Fibroblast of skin of scalp (primary cell): ENCODE results near the gene KRT17.
"Not testable (repeated sequence)": the region's sequence is repeated elsewhere in the genome, so short reads cannot be mapped to it uniquely, and the experiment has no call there.

ENCODE experiments used
- DNase-seq: peaks from one replicate; pipeline ENCODE4 v3.0.0-alpha.2; 2013

KRT17 gene

GRCh38 chr17:41653892-41654677 is 29.7 kb upstream of the KRT17 start:
- no peak for DNase-seq

- DNase-seq = no peak
Observed at GRCh38 chr17:41653421-41653820, 29.0 kb upstream of the KRT17 start.

GRCh38 chr17:41652461-41652970 is 28.1 kb upstream of the KRT17 start:
- no peak for DNase-seq

GRCh38 chr17:41651625-41652460 is 27.5 kb upstream of the KRT17 start:
- DNase-seq = peak; percentile 22

- DNase-seq = no peak
Observed at GRCh38 chr17:41650794-41651624, 26.6 kb upstream of the KRT17 start.

GRCh38 chr17:41649923-41650519 is 25.6 kb upstream of the KRT17 start:
- DNase-seq = no peak

GRCh38 chr17:41648411-41649195 is 24.2 kb upstream of the KRT17 start:
- peak; percentile 87 for DNase-seq

GRCh38 chr17:41647940-41648410 is 23.6 kb upstream of the KRT17 start:
- DNase-seq = peak; percentile 75

GRCh38 chr17:41647038-41647813 is 22.9 kb upstream of the KRT17 start:
- DNase-seq = no peak

- no peak for DNase-seq
Observed at GRCh38 chr17:41642252-41643156, 18.1 kb upstream of the KRT17 start.

GRCh38 chr17:41640596-41640995 is 16.2 kb upstream of the KRT17 start:
- not testable (repeated sequence) for DNase-seq

GRCh38 chr17:41639492-41640473 is 15.4 kb upstream of the KRT17 start:
- DNase-seq = no peak

- no peak for DNase-seq
Observed at GRCh38 chr17:41638941-41639340, 14.6 kb upstream of the KRT17 start.

GRCh38 chr17:41638194-41638593 is 13.8 kb upstream of the KRT17 start:
- DNase-seq = no peak

GRCh38 chr17:41636652-41637051 is 12.3 kb upstream of the KRT17 start:
- no peak for DNase-seq

GRCh38 chr17:41635121-41636097 is 11.0 kb upstream of the KRT17 start:
- peak; percentile 53 for DNase-seq

- DNase-seq = no peak
Observed at GRCh38 chr17:41634639-41635038, 10.3 kb upstream of the KRT17 start.
